SK-N-SH (cell line): ENCODE results near the gene FUT6. TPM values are rescaled to one million over a fixed set of nuclear protein-coding genes. Genes with fewer than 3 reads are reported as not detected.

Experiments
- CTCF ChIA-PET: fragments of 300-600, 350-600 bp; formaldehyde crosslinking; extraction: SDS; loops from one replicate; lab custom pipeline; 2021; lab: Yijun Ruan, JAX
- POLR2A ChIA-PET: fragments of 350-600 bp; sonication (Branson Sonifier 250); formaldehyde crosslinking; extraction: SDS; loops from one replicate; lab custom pipeline; 2020; ENCODE audit warnings: antibody characterized with exemption, inconsistent platforms; lab: Yijun Ruan, JAX
- DNase-seq: peaks from one replicate; pipeline ENCODE4 v3.0.0; 2012
- H2AFZ ChIP-seq: fragments of 200-600 bp; sonication (generic); 2 replicates; pipeline ENCODE4 v1.8.1; 2016; ENCODE audit warnings: antibody characterized with exemption, mild to moderate bottlenecking, low read depth
- H3F3A ChIP-seq: fragments of 200-600 bp; sonication (generic); replicated peaks from 2 replicates; pipeline ENCODE3; 2016; ENCODE audit warnings: antibody characterized with exemption, mild to moderate bottlenecking; ENCODE audit not compliant: insufficient read depth
- H3K27ac ChIP-seq, 2 experiments: fragments of 200-500 bp in 1 of 2; fragments of 200-600 bp in 1 of 2; sonication (Bioruptor generic) in 1 of 2; sonication (generic), shearing (Covaris generic) in 1 of 2; 2 replicates each; pipeline versions ENCODE4 v1.5.1 to v1.6.1; 2014 to 2016; ENCODE audit warnings: low read depth in 2 of 2, inconsistent platforms in 1 of 2, low read length in 1 of 2, mild to moderate bottlenecking in 1 of 2, mixed read lengths in 1 of 2
- H3K27me3 ChIP-seq: fragments of 200-600 bp; sonication (generic), shearing (Covaris generic); 2 replicates; pipeline ENCODE4 v1.6.1; 2016; ENCODE audit warnings: mixed run types; ENCODE audit not compliant: insufficient read depth
- H3K36me3 ChIP-seq, 2 experiments: fragments of 200-500 bp in 1 of 2; fragments of 200-600 bp in 1 of 2; sonication (Bioruptor generic) in 1 of 2; sonication (generic) in 1 of 2; replicated peaks in 1 of 2; 2 replicates each; pipeline versions ENCODE3 to v1.5.1; 2014 to 2016; ENCODE audit warnings: low read length in 1 of 2, mild to moderate bottlenecking in 1 of 2; ENCODE audit not compliant: insufficient read depth in 2 of 2, control insufficient read depth in 1 of 2
- H3K4me1 ChIP-seq, 2 experiments: fragments of 200-500 bp in 1 of 2; fragments of 200-600 bp in 1 of 2; sonication (Bioruptor generic) in 1 of 2; sonication (generic), shearing (Covaris generic) in 1 of 2; 2 replicates each; pipeline versions ENCODE4 v1.5.1 to v1.6.1; 2014 to 2016; ENCODE audit warnings: low read depth in 1 of 2, low read length in 1 of 2, mixed run types in 1 of 2; ENCODE audit not compliant: insufficient read depth in 2 of 2, control insufficient read depth in 1 of 2
- H3K4me2 ChIP-seq: fragments of 200-600 bp; sonication (generic), shearing (Covaris generic); 2 replicates; pipeline ENCODE4 v1.6.1; 2017; ENCODE audit warnings: mixed run types
- H3K4me3 ChIP-seq, 2 experiments: fragments of 200-500 bp in 1 of 2; fragments of 200-600 bp in 1 of 2; sonication (Bioruptor generic) in 1 of 2; sonication (generic), shearing (Covaris generic) in 1 of 2; 2 replicates each; pipeline versions ENCODE4 v1.5.1 to v1.8.1; 2014 to 2016; ENCODE audit warnings: low read depth in 2 of 2, inconsistent platforms in 1 of 2, low read length in 1 of 2, mild to moderate bottlenecking in 1 of 2, mixed read lengths in 1 of 2, moderate library complexity in 1 of 2
- H3K79me2 ChIP-seq: fragments of 200-600 bp; sonication (generic); 2 replicates; pipeline ENCODE4 v1.8.1; 2017; ENCODE audit warnings: mild to moderate bottlenecking; ENCODE audit not compliant: insufficient read depth
- H3K9ac ChIP-seq: fragments of 200-600 bp; sonication (generic); 2 replicates; pipeline ENCODE4 v1.6.1; 2017; ENCODE audit warnings: mixed run types
- H3K9me2 ChIP-seq: fragments of 200-600 bp; sonication (generic); 2 replicates; pipeline ENCODE4 v1.6.1; 2017; ENCODE audit warnings: mixed run types
- H3K9me3 ChIP-seq: fragments of 200-600 bp; sonication (generic); 2 replicates; pipeline ENCODE4 v1.6.1; 2017; ENCODE audit warnings: mixed run types, mild to moderate bottlenecking, moderate library complexity
- H4K20me1 ChIP-seq: fragments of 200-600 bp; sonication (generic); 2 replicates; pipeline ENCODE4 v1.6.1; 2017; ENCODE audit warnings: mild to moderate bottlenecking, mixed run types; ENCODE audit not compliant: insufficient read depth
- ELF1 ChIP-seq: IDR thresholded peaks from 2 replicates; pipeline ENCODE4 v1.4.0; 2012
- EP300 ChIP-seq, 2 experiments: IDR thresholded peaks; 2 replicates each; pipeline versions ENCODE4 v1.4.0 to v1.6.1; 2012; ENCODE audit warnings: borderline replicate concordance in 1 of 2, low read depth in 1 of 2, low read length in 1 of 2
- FOXM1 ChIP-seq: IDR thresholded peaks from 2 replicates; pipeline ENCODE4 v1.4.0; 2012; ENCODE audit warnings: low read depth, mild to moderate bottlenecking
- JUND ChIP-seq: IDR thresholded peaks from 2 replicates; pipeline ENCODE4 v1.4.0; 2012
- MAX ChIP-seq: IDR thresholded peaks from 2 replicates; pipeline ENCODE4 v1.4.0; 2012; ENCODE audit warnings: low read depth
- NRF1 ChIP-seq: IDR thresholded peaks from 2 replicates; pipeline ENCODE4 v1.6.1; 2012; ENCODE audit warnings: low read depth, mild to moderate bottlenecking, low read length
- POLR2AphosphoS5 ChIP-seq: IDR thresholded peaks from 2 replicates; pipeline ENCODE4 v1.6.1; 2012; ENCODE audit warnings: low read depth, low read length
- RAD21 ChIP-seq: IDR thresholded peaks from 2 replicates; pipeline ENCODE4 v1.6.1; 2012; ENCODE audit warnings: mild to moderate bottlenecking, low read length
- RCOR1 ChIP-seq: fragments of 150-350 bp; IDR thresholded peaks from 2 replicates; pipeline ENCODE4 v1.6.1; 2017; ENCODE audit warnings: antibody characterized with exemption, low read length
- RFX5 ChIP-seq: IDR thresholded peaks from 2 replicates; pipeline ENCODE4 v1.6.1; 2012; ENCODE audit warnings: mild to moderate bottlenecking, improper control_type of control experiment, low read length
- SIN3A ChIP-seq: IDR thresholded peaks from 2 replicates; pipeline ENCODE4 v1.6.1; 2012; ENCODE audit warnings: low read depth, mild to moderate bottlenecking, low read length, moderate library complexity, borderline replicate concordance
- TAF1 ChIP-seq: IDR thresholded peaks from 2 replicates; pipeline ENCODE4 v1.6.1; 2012; ENCODE audit warnings: low read depth, mild to moderate bottlenecking, low read length, moderate library complexity, borderline replicate concordance
- USF2 ChIP-seq: fragments of 150-350 bp; IDR thresholded peaks from 2 replicates; pipeline ENCODE4 v1.6.1; 2017; ENCODE audit warnings: antibody characterized with exemption, low read length, low read depth, borderline replicate concordance
- YY1 ChIP-seq: IDR thresholded peaks from 2 replicates; pipeline ENCODE4 v1.4.0; 2012; ENCODE audit warnings: low read depth, mild to moderate bottlenecking
- WGBS: methylation state at CpG from one replicate; pipeline ENCODE4 v1.1.6; 2017; ENCODE audit warnings: low lambda C conversion rate; 5-methylcytosine and 5-hydroxymethylcytosine counted together
- polyA plus RNA-seq, 3 experiments: library from polyadenylated mRNA; depleted of rRNA; stranded (reverse); fragments of >200 nt; gene quantifications; 2 replicates each; pipeline ENCODE4 v1.2.3, GENCODE V29; 2012
- TF ChIP-seq, protein P1 (sequence below): IDR thresholded peaks from 2 replicates; pipeline ENCODE4; 2012
- TF ChIP-seq, protein P2 (sequence below): fragments of 150-350 bp; IDR thresholded peaks from 2 replicates; pipeline ENCODE4 v1.6.1; 2016; ENCODE audit warnings: mild to moderate bottlenecking, low read depth, low read length

The FUT6 gene
- polyA plus RNA-seq, 1 of the 3 experiments (the other 2 are of a cell fraction), result not detected

- TF ChIP-seq SIN3A, result no peak
Observed at GRCh38 chr19:5811117-5811516, 28.4 kb downstream of the FUT6 start (continued).

- no peak for DNase-seq
- Histone ChIP-seq H3K4me3 (no peak overlapping the region), H4K20me1 (no peaks in the 10 kb centered on the region), H3K36me3 (no peaks in the 10 kb centered on the region), H3K27me3 (peaks cover 3% of the 10 kb centered on the region; the same call in 1 of the 2 replicates), H3K9ac (no peak overlapping the region), H3K4me1 (peaks cover 0 to 4% of the 10 kb centered on the region in 2 experiments; a peak in 1 of 4 replicates), H3K4me2 (no peak overlapping the region), H3K9me3 (no peaks in the 10 kb centered on the region), H3F3A (no peaks in the 10 kb centered on the region), H3K79me2 (no peaks in the 10 kb centered on the region), H2AFZ (no peak overlapping the region), H3K9me2 (no peaks in the 10 kb centered on the region), H3K27ac (no peak overlapping the region)
- TF ChIP-seq, protein P1, sequence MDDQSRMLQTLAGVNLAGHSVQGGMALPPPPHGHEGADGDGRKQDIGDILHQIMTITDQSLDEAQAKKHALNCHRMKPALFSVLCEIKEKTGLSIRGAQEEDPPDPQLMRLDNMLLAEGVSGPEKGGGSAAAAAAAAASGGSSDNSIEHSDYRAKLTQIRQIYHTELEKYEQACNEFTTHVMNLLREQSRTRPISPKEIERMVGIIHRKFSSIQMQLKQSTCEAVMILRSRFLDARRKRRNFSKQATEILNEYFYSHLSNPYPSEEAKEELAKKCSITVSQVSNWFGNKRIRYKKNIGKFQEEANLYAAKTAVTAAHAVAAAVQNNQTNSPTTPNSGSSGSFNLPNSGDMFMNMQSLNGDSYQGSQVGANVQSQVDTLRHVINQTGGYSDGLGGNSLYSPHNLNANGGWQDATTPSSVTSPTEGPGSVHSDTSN, result no peak
- TF ChIP-seq POLR2AphosphoS5 (no peak), RAD21 (no peak), MAX (no peak), ELF1 (no peak), USF2 (no peak), EP300 (IDR thresholded peaks at IDR 0.05; ENCODE audit: borderline replicate concordance in 1 of 2, low read depth in 1 of 2, low read length in 1 of 2) (no peak), SIN3A (no peak), RCOR1 (no peak), TAF1 (no peak), JUND (no peak), YY1 (no peak), RFX5 (no peak), FOXM1 (no peak), NRF1 (no peak)
- TF ChIP-seq, protein P2, sequence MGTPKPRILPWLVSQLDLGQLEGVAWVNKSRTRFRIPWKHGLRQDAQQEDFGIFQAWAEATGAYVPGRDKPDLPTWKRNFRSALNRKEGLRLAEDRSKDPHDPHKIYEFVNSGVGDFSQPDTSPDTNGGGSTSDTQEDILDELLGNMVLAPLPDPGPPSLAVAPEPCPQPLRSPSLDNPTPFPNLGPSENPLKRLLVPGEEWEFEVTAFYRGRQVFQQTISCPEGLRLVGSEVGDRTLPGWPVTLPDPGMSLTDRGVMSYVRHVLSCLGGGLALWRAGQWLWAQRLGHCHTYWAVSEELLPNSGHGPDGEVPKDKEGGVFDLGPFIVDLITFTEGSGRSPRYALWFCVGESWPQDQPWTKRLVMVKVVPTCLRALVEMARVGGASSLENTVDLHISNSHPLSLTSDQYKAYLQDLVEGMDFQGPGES, result no peak
- ChIA-PET POLR2A (interaction anchor here (2.5 kb wide), 1 partner anchor 19 kb away, joined by 7 read pairs; no protein-coding TSS in a partner anchor), CTCF (interaction anchor here (1.5 to 2.1 kb wide), 4 partner anchors 12 to 213 kb away, joined by 4 to 8 read pairs (median 6); no protein-coding TSS in a partner anchor)
- WGBS, result 70% methylated on average over 8 of the region's 10 CpGs
Observed at GRCh38 chr19:5809469-5809868, 30.0 kb downstream of the FUT6 start.
